ENCODE measurements around the gene CHST9.

GRCh38 chr18:26869640-26870039 lies 315.5 kb downstream of the CHST9 start:
- TF ChIP-seq SMAD1 (IDR thresholded peaks at IDR 0.05; ENCODE audit: low read depth, low read length, partially characterized antibody) (no peak), ZNF263 (CRISPR knock-in tag; IDR thresholded peaks at IDR 0.05; ENCODE audit: borderline replicate concordance) (no peak), SRF (CRISPR knock-in tag; IDR thresholded peaks at IDR 0.05) (no peak), MXI1 (IDR thresholded peaks at IDR 0.05; ENCODE audit: low read depth, low read length) (no peak), JUN (IDR thresholded peaks at IDR 0.05; ENCODE audit: borderline replicate concordance, low read depth, low read length) (no peak), JUN (CRISPR knock-in tag; IDR thresholded peaks at IDR 0.05; ENCODE audit: borderline replicate concordance) (no peak), ZNF354B (CRISPR knock-in tag; IDR thresholded peaks at IDR 0.05) (no peak), RBM14 (IDR thresholded peaks at IDR 0.05; ENCODE audit: borderline replicate concordance, insufficient read depth, low read depth, low read length) (no peak), POLR2A (conservative IDR thresholded peaks at IDR 0.05) (no peak), TRIM28 (IDR thresholded peaks at IDR 0.05) (no peak)
- TF ChIP-seq, protein P1, sequence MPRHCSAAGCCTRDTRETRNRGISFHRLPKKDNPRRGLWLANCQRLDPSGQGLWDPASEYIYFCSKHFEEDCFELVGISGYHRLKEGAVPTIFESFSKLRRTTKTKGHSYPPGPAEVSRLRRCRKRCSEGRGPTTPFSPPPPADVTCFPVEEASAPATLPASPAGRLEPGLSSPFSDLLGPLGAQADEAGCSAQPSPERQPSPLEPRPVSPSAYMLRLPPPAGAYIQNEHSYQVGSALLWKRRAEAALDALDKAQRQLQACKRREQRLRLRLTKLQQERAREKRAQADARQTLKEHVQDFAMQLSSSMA (CRISPR knock-in tag; IDR thresholded peaks at IDR 0.05) = no peak
